ENCODE results near the gene FAXDC2. TPM values are rescaled to one million over a fixed set of nuclear protein-coding genes. Genes with fewer than 3 reads are reported as not detected.
A peak's percentile ranks its signal among the peaks of the same experiment; 100 is the strongest.
"Not testable (repeated sequence)": the region's sequence is repeated elsewhere in the genome, so short reads cannot be mapped to it uniquely, and the experiment has no call there.

Gene FAXDC2
- polyA plus RNA-seq, 1 donor (not counting 4 experiments of a cell fraction or from before 2014, with no cell fraction given) = 4.6 TPM

DNA sequence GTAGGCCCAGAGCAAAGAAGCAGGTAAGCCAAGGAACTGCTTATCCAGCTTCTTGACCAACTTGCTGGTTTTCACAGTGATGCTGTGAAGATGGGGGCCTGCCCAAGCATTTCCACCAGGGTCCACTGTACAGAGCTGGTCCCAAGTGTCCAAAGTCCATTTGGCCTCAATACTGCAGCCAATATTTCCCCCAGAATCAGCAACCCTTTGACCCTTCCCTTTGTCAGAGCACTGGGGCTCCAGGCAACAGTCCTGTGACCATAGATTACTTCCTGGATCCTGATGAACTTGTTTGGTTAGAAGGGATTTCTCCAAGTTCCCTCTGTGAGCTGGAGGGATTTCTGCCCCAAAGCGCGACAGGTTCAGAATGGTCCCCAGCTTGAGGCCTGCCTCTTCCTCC, 26.3 kb downstream of the FAXDC2 start:
- Histone ChIP-seq H4K20me1 (ENCODE audit: control insufficient read depth, extremely low read depth, insufficient read depth, low read length) (no peaks in the 10 kb centered on the region), H3K4me2 (ENCODE audit: control insufficient read depth, extremely low read depth, insufficient read depth, low read depth, low read length) (no peak overlapping the region), H2AFZ (ENCODE audit: control insufficient read depth, low read length) (no peak overlapping the region), H3K27ac (ENCODE audit: control insufficient read depth, insufficient read depth, low read length) (no peak overlapping the region), H3K4me1 (ENCODE audit: control insufficient read depth, extremely low read depth, insufficient read depth, low read length) (peaks cover 22% of the 10 kb centered on the region), H3K4me3 (ENCODE audit: control insufficient read depth in 2 of 3, extremely low read depth in 1 of 3, insufficient read depth in 2 of 3, low read depth in 1 of 3, low read length in 3 of 3) (no peak overlapping the region), H3K9ac (ENCODE audit: control insufficient read depth, extremely low read depth, insufficient read depth, low read length) (no peak overlapping the region), H3K9me1 (ENCODE audit: control insufficient read depth, extremely low read depth, insufficient read depth, low read length) (no peaks in the 10 kb centered on the region), H3K9me3 (ENCODE audit: control insufficient read depth, low read depth, low read length) (no peaks in the 10 kb centered on the region), H3K27me3 (ENCODE audit: control insufficient read depth, extremely low read depth, insufficient read depth, low read length) (no peaks in the 10 kb centered on the region), H3K79me2 (ENCODE audit: control insufficient read depth, insufficient read depth, low read length) (no peaks in the 10 kb centered on the region), H3K36me3 (ENCODE audit: control insufficient read depth in 2 of 2, extremely low read depth in 1 of 2, insufficient read depth in 2 of 2, low read length in 2 of 2) (peaks cover 13 to 24% of the 10 kb centered on the region in 2 experiments)
- dilution Hi-C loops (cut with MboI; ENCODE audit: extremely low pct_ligation_motif_present, low sequenced_read_pairs) = no loop called here
- TF ChIP-seq, protein P1, sequence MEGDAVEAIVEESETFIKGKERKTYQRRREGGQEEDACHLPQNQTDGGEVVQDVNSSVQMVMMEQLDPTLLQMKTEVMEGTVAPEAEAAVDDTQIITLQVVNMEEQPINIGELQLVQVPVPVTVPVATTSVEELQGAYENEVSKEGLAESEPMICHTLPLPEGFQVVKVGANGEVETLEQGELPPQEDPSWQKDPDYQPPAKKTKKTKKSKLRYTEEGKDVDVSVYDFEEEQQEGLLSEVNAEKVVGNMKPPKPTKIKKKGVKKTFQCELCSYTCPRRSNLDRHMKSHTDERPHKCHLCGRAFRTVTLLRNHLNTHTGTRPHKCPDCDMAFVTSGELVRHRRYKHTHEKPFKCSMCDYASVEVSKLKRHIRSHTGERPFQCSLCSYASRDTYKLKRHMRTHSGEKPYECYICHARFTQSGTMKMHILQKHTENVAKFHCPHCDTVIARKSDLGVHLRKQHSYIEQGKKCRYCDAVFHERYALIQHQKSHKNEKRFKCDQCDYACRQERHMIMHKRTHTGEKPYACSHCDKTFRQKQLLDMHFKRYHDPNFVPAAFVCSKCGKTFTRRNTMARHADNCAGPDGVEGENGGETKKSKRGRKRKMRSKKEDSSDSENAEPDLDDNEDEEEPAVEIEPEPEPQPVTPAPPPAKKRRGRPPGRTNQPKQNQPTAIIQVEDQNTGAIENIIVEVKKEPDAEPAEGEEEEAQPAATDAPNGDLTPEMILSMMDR (optimal IDR thresholded peaks at IDR 0.05 in 1 of 3, IDR thresholded peaks at IDR 0.05 in 1 of 3, conservative IDR thresholded peaks at IDR 0.05 in 1 of 3; ENCODE audit: extremely low read depth in 1 of 3, insufficient read depth in 2 of 3, low read length in 3 of 3) = no peak
- TF ChIP-seq EZH2 (IDR thresholded peaks at IDR 0.05; ENCODE audit: low read length) = no peak
- DNase-seq (ENCODE audit: low read depth, low spot score) = no peak
- no peak for FAIRE-seq

DNA sequence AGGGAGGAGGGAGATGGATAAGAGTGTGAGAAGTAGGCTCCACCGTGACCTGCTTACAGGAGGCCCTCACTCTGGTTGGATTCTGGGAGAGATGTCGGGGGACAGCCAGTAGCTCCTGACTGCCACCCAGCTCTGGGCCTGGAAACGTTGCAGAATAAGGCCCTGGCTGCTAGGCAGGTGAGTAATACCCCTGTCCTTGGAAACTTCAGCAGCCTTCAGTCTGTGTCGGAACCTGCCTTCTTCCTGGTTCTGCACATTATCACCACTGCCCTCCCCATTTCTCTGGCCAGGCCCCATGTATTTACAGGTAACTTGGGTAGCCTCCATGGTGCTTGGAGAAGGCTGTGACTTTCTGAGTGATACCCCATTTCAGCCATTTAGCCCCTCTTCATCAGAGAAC, 26.8 kb downstream of the FAXDC2 start:
- dilution Hi-C loops (cut with MboI; ENCODE audit: extremely low pct_ligation_motif_present, low sequenced_read_pairs) = no loop called here
- Histone ChIP-seq H3K36me3 (ENCODE audit: control insufficient read depth in 2 of 2, extremely low read depth in 1 of 2, insufficient read depth in 2 of 2, low read length in 2 of 2) (peaks cover 13 to 27% of the 10 kb centered on the region in 2 experiments), H3K4me1 (ENCODE audit: control insufficient read depth, extremely low read depth, insufficient read depth, low read length) (peaks cover 17% of the 10 kb centered on the region), H3K79me2 (ENCODE audit: control insufficient read depth, insufficient read depth, low read length) (no peaks in the 10 kb centered on the region), H3K9me3 (ENCODE audit: control insufficient read depth, low read depth, low read length) (no peaks in the 10 kb centered on the region), H3K9ac (ENCODE audit: control insufficient read depth, extremely low read depth, insufficient read depth, low read length) (no peak overlapping the region), H3K4me3 (ENCODE audit: control insufficient read depth in 2 of 3, extremely low read depth in 1 of 3, insufficient read depth in 2 of 3, low read depth in 1 of 3, low read length in 3 of 3) (no peak overlapping the region), H4K20me1 (ENCODE audit: control insufficient read depth, extremely low read depth, insufficient read depth, low read length) (no peaks in the 10 kb centered on the region), H3K9me1 (ENCODE audit: control insufficient read depth, extremely low read depth, insufficient read depth, low read length) (no peaks in the 10 kb centered on the region), H3K27ac (ENCODE audit: control insufficient read depth, insufficient read depth, low read length) (no peak overlapping the region), H3K27me3 (ENCODE audit: control insufficient read depth, extremely low read depth, insufficient read depth, low read length) (no peaks in the 10 kb centered on the region), H2AFZ (ENCODE audit: control insufficient read depth, low read length) (no peak overlapping the region), H3K4me2 (ENCODE audit: control insufficient read depth, extremely low read depth, insufficient read depth, low read depth, low read length) (no peak overlapping the region)
- FAIRE-seq = no peak
- TF ChIP-seq, protein P1 (optimal IDR thresholded peaks at IDR 0.05 in 1 of 3, IDR thresholded peaks at IDR 0.05 in 1 of 3, conservative IDR thresholded peaks at IDR 0.05 in 1 of 3; ENCODE audit: extremely low read depth in 1 of 3, insufficient read depth in 2 of 3, low read length in 3 of 3) = peak in 1 of 3 experiments; percentile 21
- no peak for TF ChIP-seq EZH2 (IDR thresholded peaks at IDR 0.05; ENCODE audit: low read length)
- no peak for DNase-seq (ENCODE audit: low read depth, low spot score)

DNA sequence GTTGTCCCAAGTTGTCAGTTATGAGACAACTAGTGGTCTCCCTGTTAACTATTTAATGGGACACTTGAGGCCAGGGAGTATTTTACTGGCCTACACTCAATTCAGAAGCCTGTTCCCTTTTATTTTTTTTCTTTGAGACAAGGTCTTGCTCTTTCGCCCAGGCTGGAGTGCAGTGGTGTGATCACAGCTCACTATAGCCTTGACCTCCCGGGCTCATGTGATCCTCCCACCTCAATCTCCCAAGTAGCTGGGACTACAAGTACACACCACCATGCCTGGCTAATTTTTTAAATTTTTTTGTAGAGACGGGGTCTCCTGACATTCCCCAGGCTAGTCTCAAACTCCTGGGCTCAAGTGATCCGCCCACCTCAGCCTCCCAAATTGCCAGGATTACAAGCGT, 27.5 kb downstream of the FAXDC2 start:
- H3K9me3 ChIP-seq (ENCODE audit: control insufficient read depth, low read depth, low read length); dilution Hi-C loops (cut with MboI; ENCODE audit: extremely low pct_ligation_motif_present, low sequenced_read_pairs); H3K27ac ChIP-seq (ENCODE audit: control insufficient read depth, insufficient read depth, low read length); H3K79me2 ChIP-seq (ENCODE audit: control insufficient read depth, insufficient read depth, low read length); H3K27me3 ChIP-seq (ENCODE audit: control insufficient read depth, extremely low read depth, insufficient read depth, low read length); H3K9me1 ChIP-seq (ENCODE audit: control insufficient read depth, extremely low read depth, insufficient read depth, low read length); H3K4me2 ChIP-seq (ENCODE audit: control insufficient read depth, extremely low read depth, insufficient read depth, low read depth, low read length); H3K4me3 ChIP-seq (ENCODE audit: control insufficient read depth in 2 of 3, extremely low read depth in 1 of 3, insufficient read depth in 2 of 3, low read depth in 1 of 3, low read length in 3 of 3); FAIRE-seq; H2AFZ ChIP-seq (ENCODE audit: control insufficient read depth, low read length); DNase-seq (ENCODE audit: low read depth, low spot score); H3K9ac ChIP-seq (ENCODE audit: control insufficient read depth, extremely low read depth, insufficient read depth, low read length); H3K4me1 ChIP-seq (ENCODE audit: control insufficient read depth, extremely low read depth, insufficient read depth, low read length); H4K20me1 ChIP-seq (ENCODE audit: control insufficient read depth, extremely low read depth, insufficient read depth, low read length): not testable (repeated sequence)
- peaks cover 11 to 34% of the 10 kb centered on the region in 2 experiments for H3K36me3 ChIP-seq (ENCODE audit: control insufficient read depth in 2 of 2, extremely low read depth in 1 of 2, insufficient read depth in 2 of 2, low read length in 2 of 2)
